Vagina (tissue), 2 donors: ENCODE data around the gene PRKCE.

Source experiments
- CTCF ChIP-seq, 3 experiments: fragments of 450-650 bp in 2 of 3; fragments of 200-600 bp in 1 of 3; sonication (generic) in 1 of 3; IDR thresholded peaks; one replicate each; pipeline ENCODE4 v1.5.1; 2017 to 2019; ENCODE audit warnings: antibody characterized with exemption in 3 of 3, mild to moderate bottlenecking in 2 of 3, moderate library complexity in 2 of 3
- POLR2AphosphoS5 ChIP-seq, 2 donors: sonication (generic); formaldehyde crosslinking; IDR thresholded peaks; one replicate each; pipeline ENCODE4 v1.9.0; 2017; ENCODE audit warnings: antibody characterized with exemption in 2 of 2, mild to moderate bottlenecking in 2 of 2, low read depth in 1 of 2; ENCODE audit not compliant: insufficient read depth in 1 of 2

- TF ChIP-seq CTCF (IDR thresholded peaks at IDR 0.05), result no peak
- TF ChIP-seq POLR2AphosphoS5 (IDR thresholded peaks at IDR 0.05; ENCODE audit: insufficient read depth in 1 of 2, low read depth in 1 of 2), result no peak
These were observed 521.6 kb downstream of the PRKCE start for GRCh38 chr2:46173030-46173429.
